Activated T-cell treated with anti-CD3 and anti-CD28 coated beads for 24 hours (primary cell): ENCODE results near the gene ZNF710.
A peak's percentile ranks its signal among the peaks of the same experiment; 100 is the strongest.
"Not testable (repeated sequence)": the region's sequence is repeated elsewhere in the genome, so short reads cannot be mapped to it uniquely, and the experiment has no call there.

Source experiments
- DNase-seq: peaks from one replicate; pipeline ENCODE4 v3.0.0-alpha.2; 2020; ENCODE audit warnings: low read depth

ZNF710 gene

GRCh38 chr15:90101969-90102890, 101.1 kb downstream of the ZNF710 start, which contains the start of gene IDH2:
Gene IDH2, minus strand, starts transcription at chr15:90102468. Its CDS starts 78 bp downstream, at chr15:90102390.
- DNase-seq: peak; percentile 61

GRCh38 chr15:90103701-90104329, 102.7 kb downstream of the ZNF710 start:
- no peak for DNase-seq

GRCh38 chr15:90104551-90104950, 103.4 kb downstream of the ZNF710 start:
- DNase-seq: no peak

GRCh38 chr15:90105521-90105920, 104.4 kb downstream of the ZNF710 start:
- DNase-seq: no peak

GRCh38 chr15:90106522-90107117, 105.5 kb downstream of the ZNF710 start:
- no peak for DNase-seq

GRCh38 chr15:90108038-90108437, 106.9 kb downstream of the ZNF710 start:
- not testable (repeated sequence) for DNase-seq

- not testable (repeated sequence) for DNase-seq
These were observed 108.1 kb downstream of the ZNF710 start for GRCh38 chr15:90109163-90109751.

GRCh38 chr15:90113166-90113565, 112.0 kb downstream of the ZNF710 start:
- no peak for DNase-seq

- no peak for DNase-seq
These were observed 113.4 kb downstream of the ZNF710 start for GRCh38 chr15:90114451-90114901.

GRCh38 chr15:90115783-90116182, 114.7 kb downstream of the ZNF710 start:
- no peak for DNase-seq

- no peak for DNase-seq
These were observed 118.2 kb downstream of the ZNF710 start for GRCh38 chr15:90119367-90119766.

GRCh38 chr15:90121086-90121485, 120.0 kb downstream of the ZNF710 start:
- no peak for DNase-seq

- DNase-seq: no peak
These were observed 123.4 kb downstream of the ZNF710 start for GRCh38 chr15:90124507-90124906.

- no peak for DNase-seq
These were observed 124.9 kb downstream of the ZNF710 start for GRCh38 chr15:90126022-90126421.

GRCh38 chr15:90126596-90127435, 125.7 kb downstream of the ZNF710 start:
- DNase-seq: no peak

GRCh38 chr15:90130291-90130690, 129.2 kb downstream of the ZNF710 start:
- DNase-seq: no peak
